Cardiac ventricle fibroblast (primary cell): ENCODE results near the gene HMMR. TPM values are rescaled to one million over a fixed set of nuclear protein-coding genes. Genes with fewer than 3 reads are reported as not detected.

ENCODE experiments used
- total RNA-seq: library from RNA; depleted of rRNA; stranded (reverse); fragments of >200 nt; gene quantifications from 2 replicates; pipeline ENCODE4 v1.2.3, GENCODE V29; 2015

Gene HMMR, protein sequence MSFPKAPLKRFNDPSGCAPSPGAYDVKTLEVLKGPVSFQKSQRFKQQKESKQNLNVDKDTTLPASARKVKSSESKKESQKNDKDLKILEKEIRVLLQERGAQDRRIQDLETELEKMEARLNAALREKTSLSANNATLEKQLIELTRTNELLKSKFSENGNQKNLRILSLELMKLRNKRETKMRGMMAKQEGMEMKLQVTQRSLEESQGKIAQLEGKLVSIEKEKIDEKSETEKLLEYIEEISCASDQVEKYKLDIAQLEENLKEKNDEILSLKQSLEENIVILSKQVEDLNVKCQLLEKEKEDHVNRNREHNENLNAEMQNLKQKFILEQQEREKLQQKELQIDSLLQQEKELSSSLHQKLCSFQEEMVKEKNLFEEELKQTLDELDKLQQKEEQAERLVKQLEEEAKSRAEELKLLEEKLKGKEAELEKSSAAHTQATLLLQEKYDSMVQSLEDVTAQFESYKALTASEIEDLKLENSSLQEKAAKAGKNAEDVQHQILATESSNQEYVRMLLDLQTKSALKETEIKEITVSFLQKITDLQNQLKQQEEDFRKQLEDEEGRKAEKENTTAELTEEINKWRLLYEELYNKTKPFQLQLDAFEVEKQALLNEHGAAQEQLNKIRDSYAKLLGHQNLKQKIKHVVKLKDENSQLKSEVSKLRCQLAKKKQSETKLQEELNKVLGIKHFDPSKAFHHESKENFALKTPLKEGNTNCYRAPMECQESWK
- 2.3 and 2.9 TPM in 2 replicates for total RNA-seq

DNA sequence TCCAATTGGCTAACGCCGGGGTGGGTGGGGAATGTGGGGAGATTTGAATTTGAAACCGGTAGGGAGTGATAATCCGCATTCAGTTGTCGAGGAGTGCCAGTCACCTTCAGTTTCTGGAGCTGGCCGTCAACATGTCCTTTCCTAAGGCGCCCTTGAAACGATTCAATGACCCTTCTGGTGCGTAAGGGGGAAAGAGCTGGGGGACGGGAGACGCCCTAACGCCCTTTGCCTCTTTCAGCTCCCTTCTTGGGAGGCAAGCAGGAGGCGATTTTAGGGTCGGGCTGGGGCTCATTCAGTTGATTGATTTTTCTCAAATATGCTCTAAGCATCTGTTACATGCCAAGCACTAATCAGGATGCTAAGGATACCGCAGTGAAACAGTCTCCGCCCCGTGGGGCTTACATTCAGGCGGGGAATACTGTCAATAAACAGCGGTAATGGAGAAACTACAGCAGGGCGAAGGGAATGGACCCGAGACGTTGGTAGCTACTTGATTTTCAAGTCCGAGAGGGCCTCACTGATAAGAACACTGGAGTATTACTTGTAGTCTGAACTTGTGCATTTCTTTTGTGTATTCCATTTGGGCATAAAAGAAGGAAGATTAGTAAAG is at the start of gene HMMR:
Gene HMMR, plus strand, starts transcription at position 71 of the 610 bp plus-strand sequence. Its CDS starts 61 bp downstream, at position 132.

DNA sequence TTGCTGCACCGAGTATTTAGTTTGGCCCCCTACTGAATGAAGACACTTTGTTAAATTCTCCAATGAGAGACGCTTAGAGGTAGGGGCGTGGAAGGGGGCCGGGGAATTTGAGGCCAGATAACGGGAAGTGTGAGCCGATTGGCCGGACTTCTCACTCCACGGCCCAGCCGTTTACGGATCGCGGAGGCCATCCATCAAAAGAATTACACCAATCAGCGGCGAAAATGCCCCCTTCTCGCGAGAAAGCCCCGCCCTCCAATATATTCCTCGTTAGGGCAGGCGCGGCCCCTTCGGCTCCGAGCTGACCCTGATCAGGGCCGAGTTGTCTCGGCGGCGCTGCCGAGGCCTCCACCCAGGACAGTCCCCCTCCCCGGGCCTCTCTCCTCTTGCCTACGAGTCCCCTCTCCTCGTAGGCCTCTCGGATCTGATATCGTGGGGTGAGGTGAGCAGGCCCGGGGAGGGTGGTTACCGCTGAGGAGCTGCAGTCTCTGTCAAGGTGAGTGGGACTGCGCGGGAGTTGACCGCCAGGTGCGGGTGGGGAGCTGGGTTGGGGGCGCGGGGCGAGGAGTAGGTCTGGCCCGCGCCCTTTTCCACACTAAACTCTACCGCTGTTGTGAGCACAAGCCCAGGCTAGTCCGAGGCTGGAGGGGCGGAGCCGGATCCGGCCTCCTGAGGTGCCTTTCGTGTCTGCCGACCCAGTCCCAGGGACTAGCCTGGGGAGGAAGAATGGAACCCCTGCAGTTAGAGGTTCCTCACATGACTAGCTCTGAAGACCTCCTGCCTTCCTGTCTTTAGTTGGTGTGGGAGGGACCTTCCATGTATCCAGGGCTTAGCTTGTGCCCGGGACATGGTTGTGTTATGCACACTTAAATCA is 22.9 kb upstream of the HMMR start, which contains the start of gene CCNG1:
Gene CCNG1, plus strand, starts transcription at position 287 of the 874 bp plus-strand sequence. CDS start 1,662 bp downstream, outside the sequence.

DNA sequence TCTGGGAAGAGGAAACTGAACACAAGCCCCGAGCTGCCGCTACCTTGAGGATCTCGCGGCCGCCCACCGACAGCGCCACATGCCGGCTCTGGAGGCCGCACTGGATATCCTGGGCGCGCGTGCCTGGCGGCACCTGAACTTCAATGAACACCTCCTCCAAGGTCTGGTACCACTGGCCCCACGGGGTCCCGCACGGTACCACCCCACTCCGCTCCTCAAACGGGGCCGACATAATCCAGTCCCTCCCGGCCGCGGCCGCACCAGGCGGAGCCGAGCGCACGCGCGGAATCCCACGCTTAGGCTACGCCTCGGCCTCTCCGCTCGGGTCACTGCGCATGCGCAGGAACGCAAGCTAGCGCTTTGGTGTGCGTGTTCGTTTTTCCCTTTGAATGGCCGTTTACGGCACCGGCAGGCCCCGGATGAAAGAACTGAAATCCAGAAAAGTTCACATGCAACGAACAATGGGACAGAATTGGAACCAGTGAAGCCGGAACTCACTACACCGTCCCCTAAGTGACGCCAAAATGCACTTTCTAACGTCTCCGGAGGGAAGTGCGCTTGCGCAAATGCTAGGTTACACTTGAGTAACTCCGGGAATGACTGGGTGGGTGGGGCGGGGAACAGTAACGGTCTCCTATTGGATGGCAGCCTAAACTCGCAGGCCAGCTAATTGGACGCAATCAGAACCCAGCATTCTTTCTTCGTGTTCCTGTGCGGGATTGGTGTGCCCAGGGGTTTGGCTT is 442 bp upstream of the HMMR start, which contains the start of gene NUDCD2:
Gene NUDCD2, minus strand, starts transcription at position 284 of the 743 bp plus-strand sequence. Its CDS starts 52 bp downstream, at position 232.

DNA sequence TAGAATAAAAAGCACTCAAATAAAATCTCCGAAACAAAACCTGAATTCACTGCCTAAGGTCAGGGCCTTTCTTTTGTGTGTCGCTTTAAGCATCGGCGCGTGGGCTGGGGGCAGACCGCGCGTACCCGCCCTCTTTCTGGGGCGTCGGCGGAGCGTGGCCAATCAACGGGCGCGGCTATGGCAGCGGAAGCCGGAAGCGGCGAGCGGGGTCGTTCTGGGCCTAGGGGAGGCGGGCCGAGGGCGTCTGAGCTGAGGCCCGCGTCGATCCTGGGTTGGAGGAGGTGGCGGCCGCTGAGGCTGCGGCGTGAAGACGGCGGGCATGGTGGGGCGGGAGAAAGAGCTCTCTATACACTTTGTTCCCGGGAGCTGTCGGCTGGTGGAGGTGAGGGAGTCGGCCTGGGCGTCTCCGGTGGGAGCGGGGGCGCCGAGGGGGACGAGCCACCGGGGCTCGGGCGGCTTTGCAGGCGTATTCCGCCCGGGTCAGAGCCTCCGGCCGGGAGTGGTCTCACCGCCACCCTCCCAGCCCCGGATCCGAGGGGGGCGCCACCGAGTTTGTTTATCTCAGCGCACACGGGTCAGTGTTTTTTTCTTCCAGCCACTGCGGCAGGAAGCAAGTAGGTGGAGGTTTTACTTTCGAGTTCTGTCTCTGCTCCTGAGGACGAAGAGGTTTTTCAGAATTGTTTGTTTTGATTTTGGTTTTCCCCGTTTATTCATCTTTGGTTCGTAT is 45.1 kb downstream of the HMMR start, which contains the start of gene MAT2B:
Gene MAT2B, plus strand, starts transcription at position 252 of the 727 bp plus-strand sequence. Its CDS starts 68 bp downstream, at position 320.

Other genes starting within 250 kb of the HMMR start
- gene CCNG1, start 23.0 kb upstream of the HMMR start, total RNA-seq, result 229 and 247 TPM in 2 replicates
- gene NUDCD2, start 530 bp upstream of the HMMR start, total RNA-seq, result 3.6 and 6.6 TPM in 2 replicates
- 36.8 and 39.4 TPM in 2 replicates for gene MAT2B, start 45.0 kb downstream of the HMMR start, total RNA-seq